OCI-M2 (cell line): Measurements from ENCODE around the gene ZNF512B.
"Not testable (repeated sequence)": the region's sequence is repeated elsewhere in the genome, so short reads cannot be mapped to it uniquely, and the experiment has no call there.

Source experiments
- DNase-seq: peaks from one replicate; lab custom pipeline; 2025; ENCODE audit not compliant: unreplicated experiment; lab: John Stamatoyannopoulos, UW

The ZNF512B gene

GRCh38 chr20:63969838-63970713 is at the start of gene ZNF512B:
Gene ZNF512B (minus strand): TSS chr20:63969930. CDS start chr20:63967950, 1,980 bp downstream.
- no peak for DNase-seq

- DNase-seq = no peak
Measured at GRCh38 chr20:64015635-64016034, 45.9 kb upstream of the ZNF512B start.

GRCh38 chr20:64012385-64013154 is 42.8 kb upstream of the ZNF512B start:
- not testable (repeated sequence) for DNase-seq

GRCh38 chr20:64011366-64011779 is 41.6 kb upstream of the ZNF512B start:
- no peak for DNase-seq

GRCh38 chr20:64010711-64011237 is 41.0 kb upstream of the ZNF512B start:
- no peak for DNase-seq

- no peak for DNase-seq
Measured at GRCh38 chr20:64009811-64010387, 40.2 kb upstream of the ZNF512B start.

- DNase-seq = no peak
Measured at GRCh38 chr20:64006902-64007301, 37.2 kb upstream of the ZNF512B start.

- DNase-seq = no peak
Measured at GRCh38 chr20:64006490-64006889, 36.8 kb upstream of the ZNF512B start.

- DNase-seq = no peak
Measured at GRCh38 chr20:64005394-64005793, 35.7 kb upstream of the ZNF512B start.

- DNase-seq = no peak
Measured at GRCh38 chr20:64003960-64004725, 34.4 kb upstream of the ZNF512B start.

GRCh38 chr20:64001607-64002011 is 31.9 kb upstream of the ZNF512B start:
- no peak for DNase-seq

- DNase-seq = no peak
Measured at GRCh38 chr20:64000906-64001305, 31.2 kb upstream of the ZNF512B start.

- no peak for DNase-seq
Measured at GRCh38 chr20:63982937-63983336, 13.2 kb upstream of the ZNF512B start.

- DNase-seq = peak; percentile 76
Measured at GRCh38 chr20:63980806-63981728, 11.3 kb upstream of the ZNF512B start, which contains the start of gene PRPF6. Gene PRPF6 (plus strand): TSS chr20:63981132. CDS start chr20:63981246, 114 bp downstream.

- no peak for DNase-seq
Measured at GRCh38 chr20:63980317-63980805, 10.6 kb upstream of the ZNF512B start.

- DNase-seq = no peak
Measured at GRCh38 chr20:63979557-63980316, 10.0 kb upstream of the ZNF512B start, which contains the start of gene SAMD10. Gene SAMD10 (minus strand): TSS chr20:63979642. CDS start chr20:63979467, 175 bp downstream.

GRCh38 chr20:63979229-63979556 is 9.5 kb upstream of the ZNF512B start:
- no peak for DNase-seq
